HepG2 (cell line): ENCODE data around the gene CLTCL1. TPM values are rescaled to one million over a fixed set of nuclear protein-coding genes. Genes with fewer than 3 reads are reported as not detected.
A peak's percentile ranks its signal among the peaks of the same experiment; 100 is the strongest.

Experiments
- HNRNPK ChIP-seq: fragments of 200-400 bp; formaldehyde crosslinking; IDR thresholded peaks from 2 replicates; pipeline ENCODE4 v1.6.1; 2018; ENCODE audit warnings: low read length, low read depth, moderate library complexity, mild to moderate bottlenecking; ENCODE audit not compliant: poor library complexity, severe bottlenecking
- HNRNPL ChIP-seq: fragments of 200-400 bp; formaldehyde crosslinking; IDR thresholded peaks from 2 replicates; pipeline ENCODE4 v1.6.1; 2017; ENCODE audit warnings: mild to moderate bottlenecking, low read depth, low read length
- MBD4 ChIP-seq: IDR thresholded peaks from 2 replicates; pipeline ENCODE4 v1.6.1; 2012; ENCODE audit warnings: low read length, inconsistent platforms, borderline replicate concordance
- MEF2D ChIP-seq: sonication (generic); formaldehyde crosslinking; IDR thresholded peaks from 2 replicates; pipeline ENCODE4 v1.5.1; 2020; ENCODE audit warnings: mild to moderate bottlenecking, missing genetic modification reagents
- MXD4 ChIP-seq: IDR thresholded peaks from 2 replicates; pipeline ENCODE4 v1.6.1; 2016; ENCODE audit warnings: mild to moderate bottlenecking, missing biosample characterization, missing genetic modification reagents
- TOE1 ChIP-seq: sonication (generic); formaldehyde crosslinking; IDR thresholded peaks from 2 replicates; pipeline ENCODE4 v1.4.0; 2020; ENCODE audit warnings: mild to moderate bottlenecking, missing genetic modification reagents
- U2AF1 ChIP-seq: fragments of 200-400 bp; formaldehyde crosslinking; optimal IDR thresholded peaks from 2 replicates; pipeline ENCODE3; 2017; ENCODE audit warnings: mild to moderate bottlenecking, low read depth, low read length
- ZNF3 ChIP-seq: IDR thresholded peaks from 2 replicates; pipeline ENCODE4 v1.7.0; 2017; ENCODE audit warnings: inconsistent platforms
- ZNF33A ChIP-seq: sonication (generic); formaldehyde crosslinking; IDR thresholded peaks from 2 replicates; pipeline ENCODE4 v1.5.1; 2020; ENCODE audit warnings: missing genetic modification reagents, mild to moderate bottlenecking, moderate library complexity, borderline replicate concordance
- ZNF431 ChIP-seq: sonication (generic); formaldehyde crosslinking; IDR thresholded peaks from 2 replicates; pipeline ENCODE4 v1.9.0; 2022; ENCODE audit warnings: missing genetic modification reagents, low read depth, mild to moderate bottlenecking, borderline replicate concordance
- ZNF563 ChIP-seq: sonication (generic); formaldehyde crosslinking; IDR thresholded peaks from 2 replicates; pipeline ENCODE4 v1.8.0; 2022; ENCODE audit warnings: mild to moderate bottlenecking, moderate library complexity, missing genetic modification reagents
- polyA plus RNA-seq, 8 experiments: library from polyadenylated mRNA; depleted of rRNA in 3 of 8; stranded (reverse) in 7 of 8; unstranded in 1 of 8; fragments of >200 nt; fragmentation: Illumina TruSeq in 4 of 8; extraction: Trizol in 4 of 8; gene quantifications; 2 replicates each; pipeline versions ENCODE4 v1.2.1 to v1.2.3, GENCODE V29; 2011 to 2016; ENCODE audit warnings: low read depth in 4 of 8, missing spikeins in 1 of 8, mixed read lengths in 1 of 8; ENCODE audit not compliant: insufficient read depth in 1 of 8
- total RNA-seq, 5 experiments: library from RNA; depleted of rRNA; stranded (reverse); fragments of >200 nt; fragmentation: Illumina TruSeq; extraction: Trizol; gene quantifications; 2 replicates each; pipeline ENCODE4 v1.2.3, GENCODE V29; 2016; ENCODE audit warnings: low read depth in 1 of 5
- TF ChIP-seq, protein P1 (sequence below): sonication (generic); formaldehyde crosslinking; IDR thresholded peaks from 2 replicates; pipeline ENCODE4 v1.4.0; 2020; ENCODE audit warnings: missing genetic modification reagents, borderline replicate concordance
- TF ChIP-seq, protein P2 (sequence below): sonication (generic); formaldehyde crosslinking; conservative IDR thresholded peaks from 2 replicates; pipeline ENCODE4 v1.8.0; 2022; ENCODE audit warnings: mild to moderate bottlenecking, moderate library complexity, missing genetic modification reagents
- TF ChIP-seq, protein P3 (sequence below), 2 experiments: sonication (generic) in 1 of 2; formaldehyde crosslinking in 1 of 2; IDR thresholded peaks; 2 replicates each; pipeline versions ENCODE4 v1.5.1 to v1.6.1; 2011 to 2020; ENCODE audit warnings: borderline replicate concordance in 1 of 2, low read depth in 1 of 2, low read length in 1 of 2, mild to moderate bottlenecking in 1 of 2, missing genetic modification reagents in 1 of 2, moderate library complexity in 1 of 2
- TF ChIP-seq, protein P4 (sequence below): sonication (generic); formaldehyde crosslinking; conservative IDR thresholded peaks from 2 replicates; pipeline ENCODE4 v1.5.0; 2020; ENCODE audit warnings: missing genetic modification reagents

The CLTCL1 gene
- total and polyA plus RNA-seq, 2 of the 13 experiments (the other 11 are each of a cell fraction or from before 2014, with no cell fraction given): 8.1 to 10.9 TPM

DNA sequence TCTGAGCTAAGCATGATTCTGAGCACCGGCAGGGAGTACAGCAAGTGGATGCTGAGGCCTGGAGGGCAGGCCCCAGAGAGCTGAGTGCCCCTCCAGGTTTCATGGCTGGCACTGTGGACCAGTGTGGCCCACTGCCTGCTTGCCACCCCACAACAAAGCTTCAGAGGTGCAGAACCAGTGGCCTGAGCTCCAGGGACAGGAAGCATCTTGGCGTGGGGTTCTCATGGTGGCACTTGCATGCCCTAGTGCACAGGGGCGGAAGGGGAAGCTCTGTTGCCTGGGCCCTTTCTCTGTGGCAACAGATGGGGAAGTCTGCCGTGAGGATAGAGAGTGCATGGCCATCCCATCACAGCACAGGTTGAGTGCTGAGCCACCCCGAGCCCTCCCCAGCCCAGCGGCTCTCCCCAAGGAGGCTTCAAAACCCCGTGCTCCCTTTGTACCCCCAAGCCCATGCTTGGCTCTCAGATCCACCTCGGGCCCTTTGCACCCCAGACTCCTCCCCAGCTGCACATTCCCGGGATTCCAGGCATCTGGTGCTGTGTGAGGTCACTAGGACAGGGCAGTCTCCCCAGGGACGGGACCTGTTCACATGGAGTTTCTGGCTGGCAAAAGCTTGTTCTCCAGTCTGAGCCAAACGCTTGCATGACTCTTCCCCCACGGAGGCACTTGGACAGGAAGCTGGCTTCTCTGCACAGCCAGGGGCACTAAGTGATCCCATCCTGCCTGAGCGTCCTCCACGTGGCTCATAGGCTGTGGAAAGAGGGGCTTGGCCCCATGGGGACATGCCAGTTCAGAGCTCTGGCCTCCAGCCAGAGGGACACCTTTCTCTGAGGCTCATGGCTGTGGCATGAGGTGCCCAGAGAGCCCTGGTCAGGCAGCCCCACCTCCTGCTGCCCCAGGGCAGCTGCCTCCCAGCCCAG lies 117.2 kb downstream of the CLTCL1 start (continued):
- TF ChIP-seq, protein P1, sequence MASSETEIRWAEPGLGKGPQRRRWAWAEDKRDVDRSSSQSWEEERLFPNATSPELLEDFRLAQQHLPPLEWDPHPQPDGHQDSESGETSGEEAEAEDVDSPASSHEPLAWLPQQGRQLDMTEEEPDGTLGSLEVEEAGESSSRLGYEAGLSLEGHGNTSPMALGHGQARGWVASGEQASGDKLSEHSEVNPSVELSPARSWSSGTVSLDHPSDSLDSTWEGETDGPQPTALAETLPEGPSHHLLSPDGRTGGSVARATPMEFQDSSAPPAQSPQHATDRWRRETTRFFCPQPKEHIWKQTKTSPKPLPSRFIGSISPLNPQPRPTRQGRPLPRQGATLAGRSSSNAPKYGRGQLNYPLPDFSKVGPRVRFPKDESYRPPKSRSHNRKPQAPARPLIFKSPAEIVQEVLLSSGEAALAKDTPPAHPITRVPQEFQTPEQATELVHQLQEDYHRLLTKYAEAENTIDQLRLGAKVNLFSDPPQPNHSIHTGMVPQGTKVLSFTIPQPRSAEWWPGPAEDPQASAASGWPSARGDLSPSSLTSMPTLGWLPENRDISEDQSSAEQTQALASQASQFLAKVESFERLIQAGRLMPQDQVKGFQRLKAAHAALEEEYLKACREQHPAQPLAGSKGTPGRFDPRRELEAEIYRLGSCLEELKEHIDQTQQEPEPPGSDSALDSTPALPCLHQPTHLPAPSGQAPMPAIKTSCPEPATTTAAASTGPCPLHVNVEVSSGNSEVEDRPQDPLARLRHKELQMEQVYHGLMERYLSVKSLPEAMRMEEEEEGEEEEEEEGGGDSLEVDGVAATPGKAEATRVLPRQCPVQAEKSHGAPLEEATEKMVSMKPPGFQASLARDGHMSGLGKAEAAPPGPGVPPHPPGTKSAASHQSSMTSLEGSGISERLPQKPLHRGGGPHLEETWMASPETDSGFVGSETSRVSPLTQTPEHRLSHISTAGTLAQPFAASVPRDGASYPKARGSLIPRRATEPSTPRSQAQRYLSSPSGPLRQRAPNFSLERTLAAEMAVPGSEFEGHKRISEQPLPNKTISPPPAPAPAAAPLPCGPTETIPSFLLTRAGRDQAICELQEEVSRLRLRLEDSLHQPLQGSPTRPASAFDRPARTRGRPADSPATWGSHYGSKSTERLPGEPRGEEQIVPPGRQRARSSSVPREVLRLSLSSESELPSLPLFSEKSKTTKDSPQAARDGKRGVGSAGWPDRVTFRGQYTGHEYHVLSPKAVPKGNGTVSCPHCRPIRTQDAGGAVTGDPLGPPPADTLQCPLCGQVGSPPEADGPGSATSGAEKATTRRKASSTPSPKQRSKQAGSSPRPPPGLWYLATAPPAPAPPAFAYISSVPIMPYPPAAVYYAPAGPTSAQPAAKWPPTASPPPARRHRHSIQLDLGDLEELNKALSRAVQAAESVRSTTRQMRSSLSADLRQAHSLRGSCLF: no peak
- TF ChIP-seq U2AF1 (no peak), HNRNPL (0 out of 2 replicates have a peak, but pooled peaks have one; percentile 28), MBD4 (no peak), HNRNPK (no peak), ZNF563 (CRISPR knock-in tag) (no peak), MXD4 (CRISPR knock-in tag) (no peak), TOE1 (CRISPR knock-in tag) (no peak), MEF2D (0 out of 2 replicates have a peak, but pooled peaks have one; percentile 20), ZNF33A (CRISPR knock-in tag) (no peak), ZNF3 (CRISPR knock-in tag) (no peak), ZNF431 (CRISPR knock-in tag) (no peak)
- TF ChIP-seq, protein P2, sequence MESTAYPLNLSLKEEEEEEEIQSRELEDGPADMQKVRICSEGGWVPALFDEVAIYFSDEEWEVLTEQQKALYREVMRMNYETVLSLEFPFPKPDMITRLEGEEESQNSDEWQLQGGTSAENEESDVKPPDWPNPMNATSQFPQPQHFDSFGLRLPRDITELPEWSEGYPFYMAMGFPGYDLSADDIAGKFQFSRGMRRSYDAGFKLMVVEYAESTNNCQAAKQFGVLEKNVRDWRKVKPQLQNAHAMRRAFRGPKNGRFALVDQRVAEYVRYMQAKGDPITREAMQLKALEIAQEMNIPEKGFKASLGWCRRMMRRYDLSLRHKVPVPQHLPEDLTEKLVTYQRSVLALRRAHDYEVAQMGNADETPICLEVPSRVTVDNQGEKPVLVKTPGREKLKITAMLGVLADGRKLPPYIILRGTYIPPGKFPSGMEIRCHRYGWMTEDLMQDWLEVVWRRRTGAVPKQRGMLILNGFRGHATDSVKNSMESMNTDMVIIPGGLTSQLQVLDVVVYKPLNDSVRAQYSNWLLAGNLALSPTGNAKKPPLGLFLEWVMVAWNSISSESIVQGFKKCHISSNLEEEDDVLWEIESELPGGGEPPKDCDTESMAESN (CRISPR knock-in tag): 0 out of 2 replicates have a peak, but pooled peaks have one; percentile 29
- TF ChIP-seq, protein P3, sequence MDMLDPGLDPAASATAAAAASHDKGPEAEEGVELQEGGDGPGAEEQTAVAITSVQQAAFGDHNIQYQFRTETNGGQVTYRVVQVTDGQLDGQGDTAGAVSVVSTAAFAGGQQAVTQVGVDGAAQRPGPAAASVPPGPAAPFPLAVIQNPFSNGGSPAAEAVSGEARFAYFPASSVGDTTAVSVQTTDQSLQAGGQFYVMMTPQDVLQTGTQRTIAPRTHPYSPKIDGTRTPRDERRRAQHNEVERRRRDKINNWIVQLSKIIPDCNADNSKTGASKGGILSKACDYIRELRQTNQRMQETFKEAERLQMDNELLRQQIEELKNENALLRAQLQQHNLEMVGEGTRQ (IDR thresholded peaks at IDR 0.05; ENCODE audit: low read depth, low read length): no peak
- TF ChIP-seq, protein P3 (CRISPR knock-in tag; IDR thresholded peaks at IDR 0.05; ENCODE audit: borderline replicate concordance): no peak
- TF ChIP-seq, protein P4, sequence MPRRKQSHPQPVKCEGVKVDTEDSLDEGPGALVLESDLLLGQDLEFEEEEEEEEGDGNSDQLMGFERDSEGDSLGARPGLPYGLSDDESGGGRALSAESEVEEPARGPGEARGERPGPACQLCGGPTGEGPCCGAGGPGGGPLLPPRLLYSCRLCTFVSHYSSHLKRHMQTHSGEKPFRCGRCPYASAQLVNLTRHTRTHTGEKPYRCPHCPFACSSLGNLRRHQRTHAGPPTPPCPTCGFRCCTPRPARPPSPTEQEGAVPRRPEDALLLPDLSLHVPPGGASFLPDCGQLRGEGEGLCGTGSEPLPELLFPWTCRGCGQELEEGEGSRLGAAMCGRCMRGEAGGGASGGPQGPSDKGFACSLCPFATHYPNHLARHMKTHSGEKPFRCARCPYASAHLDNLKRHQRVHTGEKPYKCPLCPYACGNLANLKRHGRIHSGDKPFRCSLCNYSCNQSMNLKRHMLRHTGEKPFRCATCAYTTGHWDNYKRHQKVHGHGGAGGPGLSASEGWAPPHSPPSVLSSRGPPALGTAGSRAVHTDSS: no peak
